Measurements from ENCODE around the gene LRRC15. TPM values are rescaled to one million over a fixed set of nuclear protein-coding genes. Genes with fewer than 3 reads are reported as not detected.

The LRRC15 gene
- total RNA-seq, 1 donor from 2014 or later: 0.52 TPM

DNA sequence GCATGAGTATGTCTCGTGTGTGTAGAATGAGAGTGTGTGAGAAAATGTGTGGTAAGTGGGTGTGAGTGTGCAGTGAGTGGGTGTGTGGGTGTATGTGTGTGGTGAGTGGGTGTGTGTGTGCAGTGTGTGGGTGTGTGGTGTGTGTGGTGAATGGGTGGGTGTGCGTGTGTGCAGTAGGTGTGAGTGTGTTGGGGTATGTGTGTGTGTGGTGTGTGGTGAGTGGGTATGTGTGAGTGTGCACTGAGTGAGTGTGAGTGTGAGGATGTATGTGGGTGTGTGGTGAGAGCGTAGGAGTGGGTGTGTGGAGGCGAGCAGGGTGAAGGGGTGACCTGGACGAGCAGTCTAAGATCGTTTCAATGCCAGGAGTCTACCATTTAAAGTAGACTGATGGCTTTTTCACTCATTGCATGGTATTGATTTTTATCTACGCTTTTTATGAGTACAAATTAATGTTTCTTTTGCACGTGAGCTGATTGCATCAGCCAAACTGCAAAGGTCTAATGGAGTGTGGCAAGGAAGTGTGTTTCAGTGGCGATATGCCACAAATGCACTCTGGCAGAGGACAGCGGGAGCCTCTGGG lies 16.8 kb downstream of the LRRC15 start:
- Histone ChIP-seq H3K4me1 (ENCODE audit: control insufficient read depth in 3 of 3, insufficient read depth in 3 of 3, low read length in 3 of 3) (no peaks in the 10 kb centered on the region), H3K27ac (ENCODE audit: low read depth, low read length) (no peak overlapping the region), H3K27me3 (ENCODE audit: control insufficient read depth in 3 of 3, insufficient read depth in 3 of 3, low read length in 3 of 3) (peaks cover 0 to 14% (median 12%) of the 10 kb centered on the region in 3 donors)

DNA sequence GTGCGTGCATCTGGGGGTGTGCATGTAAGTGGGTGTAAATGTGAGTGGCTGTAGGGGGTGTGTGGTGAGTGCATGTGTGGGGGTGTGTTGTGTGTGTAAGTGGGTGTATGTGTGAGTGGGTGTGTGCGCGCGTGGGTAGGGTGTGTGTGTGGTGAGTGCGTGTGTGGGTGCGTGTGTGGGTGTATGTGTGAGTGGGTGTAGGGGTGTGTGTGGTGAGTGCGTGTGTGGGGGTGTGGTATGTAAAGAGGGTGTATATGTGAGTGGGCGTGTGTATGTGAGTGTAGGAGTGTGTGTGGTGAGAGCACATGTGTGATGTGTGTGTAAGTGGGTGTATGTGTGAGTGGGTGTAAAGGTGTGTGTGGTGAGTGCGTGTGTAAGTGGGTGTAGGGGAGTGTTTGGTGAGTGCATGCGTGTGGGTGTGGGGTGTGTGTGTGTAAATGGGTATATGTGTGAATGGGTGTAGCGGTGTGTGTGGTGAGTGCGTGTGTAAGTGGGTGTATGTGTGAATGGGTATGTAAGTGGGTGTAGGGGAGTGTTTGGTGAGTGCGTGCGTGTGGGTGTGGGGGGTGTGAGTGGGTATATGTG lies 17.5 kb downstream of the LRRC15 start:
- Histone ChIP-seq H3K36me3 (ENCODE audit: control insufficient read depth in 3 of 3, insufficient read depth in 3 of 3, low read length in 3 of 3) (no peaks in the 10 kb centered on the region), H3K9me3 (ENCODE audit: control insufficient read depth in 3 of 3, low read length in 3 of 3) (no peaks in the 10 kb centered on the region), H3K4me3 (ENCODE audit: low read length in 3 of 3) (no peak overlapping the region), H3K27ac (ENCODE audit: low read depth, low read length) (no peak overlapping the region), H3K9ac (ENCODE audit: low read depth in 1 of 3, low read length in 3 of 3) (no peak overlapping the region), H3K4me1 (ENCODE audit: control insufficient read depth in 3 of 3, insufficient read depth in 3 of 3, low read length in 3 of 3) (no peaks in the 10 kb centered on the region), H3K27me3 (ENCODE audit: control insufficient read depth in 3 of 3, insufficient read depth in 3 of 3, low read length in 3 of 3) (peaks cover 0 to 9% (median 8%) of the 10 kb centered on the region in 3 donors)

More for the DNA sequence above, 16.8 kb downstream of the LRRC15 start:
- Histone ChIP-seq H3K9ac (ENCODE audit: low read depth in 1 of 3, low read length in 3 of 3) (no peak overlapping the region), H3K36me3 (ENCODE audit: control insufficient read depth in 3 of 3, insufficient read depth in 3 of 3, low read length in 3 of 3) (no peaks in the 10 kb centered on the region), H3K9me3 (ENCODE audit: control insufficient read depth in 3 of 3, low read length in 3 of 3) (no peaks in the 10 kb centered on the region), H3K4me3 (ENCODE audit: low read length in 3 of 3) (no peak overlapping the region)

DNA sequence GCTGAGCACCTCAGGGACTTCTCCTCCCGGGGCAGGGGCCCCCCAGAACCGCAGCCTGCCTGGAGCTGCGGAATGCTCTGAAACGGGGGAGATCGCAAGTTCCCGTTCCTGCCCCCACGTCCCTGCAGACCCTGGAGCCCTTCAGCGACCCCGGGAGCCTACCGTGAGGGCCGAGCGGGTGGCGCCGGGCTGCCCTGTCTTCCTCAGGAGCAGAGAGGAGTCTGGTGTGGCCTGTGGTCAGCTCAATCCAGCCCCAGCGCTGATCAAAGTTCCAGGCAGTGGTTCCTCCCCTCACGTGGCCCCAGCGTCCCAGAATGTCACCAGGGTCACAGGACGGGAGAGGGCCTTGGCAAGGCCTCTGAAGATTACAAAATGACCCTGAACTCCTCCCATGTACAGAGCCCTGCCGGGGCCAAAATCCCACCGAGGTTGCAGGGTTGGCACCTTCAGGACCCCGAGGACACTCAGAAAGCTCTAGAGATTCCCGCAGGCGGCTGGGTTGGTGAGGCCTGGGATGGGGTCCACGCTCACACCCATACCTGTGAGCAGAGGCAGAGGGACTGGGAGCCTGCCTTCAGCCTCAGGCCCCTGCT lies 18.4 kb downstream of the LRRC15 start, which contains the start of gene CPN2:
Gene CPN2, minus strand, starts transcription at position 249 of the 593 bp plus-strand sequence. CDS start 8,626 bp downstream, outside the sequence.
- no peak within 1 kb of the TSS for H3K27ac ChIP-seq (ENCODE audit: low read depth, low read length)
- no peak within 1 kb of the TSS for H3K9ac ChIP-seq (ENCODE audit: low read depth in 1 of 3, low read length in 3 of 3)
- H3K27me3 ChIP-seq (ENCODE audit: control insufficient read depth in 3 of 3, insufficient read depth in 3 of 3, low read length in 3 of 3): peaks cover 0 to 6% (median 3%) of the 10 kb centered on the region in 3 donors
- no peaks in the 10 kb centered on the region for H3K4me1 ChIP-seq (ENCODE audit: control insufficient read depth in 3 of 3, insufficient read depth in 3 of 3, low read length in 3 of 3)
- no peaks in the 10 kb centered on the region for H3K36me3 ChIP-seq (ENCODE audit: control insufficient read depth in 3 of 3, insufficient read depth in 3 of 3, low read length in 3 of 3)
- no peaks in the 10 kb centered on the region for H3K9me3 ChIP-seq (ENCODE audit: control insufficient read depth in 3 of 3, low read length in 3 of 3)
- no peak within 1 kb of the TSS for H3K4me3 ChIP-seq (ENCODE audit: low read length in 3 of 3)

DNA sequence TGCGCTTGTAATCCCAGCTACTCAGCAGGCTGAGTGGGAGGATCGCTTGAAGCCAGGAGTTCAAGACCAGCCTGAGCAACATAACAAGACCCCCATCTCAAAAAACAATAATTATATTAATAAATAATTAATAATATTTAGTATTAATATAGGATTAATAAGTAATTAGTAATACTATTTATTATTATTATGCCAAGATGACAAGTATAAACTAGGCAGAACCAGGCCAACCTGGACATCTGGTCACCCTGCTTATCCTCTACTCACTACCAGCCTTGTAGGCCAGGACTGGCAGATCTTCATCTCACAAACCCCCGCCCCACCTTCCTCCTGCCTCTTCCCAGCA lies 18.8 kb downstream of the LRRC15 start:
- Histone ChIP-seq H3K4me1 (ENCODE audit: control insufficient read depth in 3 of 3, insufficient read depth in 3 of 3, low read length in 3 of 3) (no peaks in the 10 kb centered on the region), H3K36me3 (ENCODE audit: control insufficient read depth in 3 of 3, insufficient read depth in 3 of 3, low read length in 3 of 3) (no peaks in the 10 kb centered on the region), H3K27ac (ENCODE audit: low read depth, low read length) (no peak overlapping the region), H3K9me3 (ENCODE audit: control insufficient read depth in 3 of 3, low read length in 3 of 3) (no peaks in the 10 kb centered on the region), H3K9ac (ENCODE audit: low read depth in 1 of 3, low read length in 3 of 3) (no peak overlapping the region), H3K4me3 (ENCODE audit: low read length in 3 of 3) (no peak overlapping the region), H3K27me3 (ENCODE audit: control insufficient read depth in 3 of 3, insufficient read depth in 3 of 3, low read length in 3 of 3) (peaks cover 0 to 5% (median 0%) of the 10 kb centered on the region in 3 donors)

DNA sequence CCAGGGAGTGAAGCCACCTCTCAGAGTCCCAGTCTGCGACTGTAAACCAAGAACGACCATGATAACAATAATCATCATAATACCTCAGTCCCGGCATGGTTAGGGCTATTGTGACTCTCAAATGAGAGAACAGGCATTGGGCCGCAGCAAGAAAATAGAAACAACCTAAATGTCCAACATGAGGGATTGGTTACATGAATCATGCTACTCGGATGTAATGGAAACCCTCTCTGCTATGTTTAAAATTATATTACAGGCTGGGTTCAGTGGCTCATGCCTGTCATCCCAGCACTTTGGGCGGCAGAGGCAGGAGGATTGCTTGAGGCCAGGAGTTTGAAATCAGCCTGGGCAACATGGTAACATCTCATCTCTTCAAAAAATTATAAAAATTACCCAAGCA lies 21.2 kb downstream of the LRRC15 start:
- no peaks in the 10 kb centered on the region for H3K36me3 ChIP-seq (ENCODE audit: control insufficient read depth in 3 of 3, insufficient read depth in 3 of 3, low read length in 3 of 3)
- H3K27me3 ChIP-seq (ENCODE audit: control insufficient read depth in 3 of 3, insufficient read depth in 3 of 3, low read length in 3 of 3): peaks cover 0 to 5% (median 5%) of the 10 kb centered on the region in 3 donors
- no peaks in the 10 kb centered on the region for H3K4me1 ChIP-seq (ENCODE audit: control insufficient read depth in 3 of 3, insufficient read depth in 3 of 3, low read length in 3 of 3)
- H3K9ac ChIP-seq (ENCODE audit: low read depth in 1 of 3, low read length in 3 of 3): no peak overlapping the region
- H3K27ac ChIP-seq (ENCODE audit: low read depth, low read length): no peak overlapping the region
- H3K9me3 ChIP-seq (ENCODE audit: control insufficient read depth in 3 of 3, low read length in 3 of 3): no peaks in the 10 kb centered on the region
- no peak overlapping the region for H3K4me3 ChIP-seq (ENCODE audit: low read length in 3 of 3)

DNA sequence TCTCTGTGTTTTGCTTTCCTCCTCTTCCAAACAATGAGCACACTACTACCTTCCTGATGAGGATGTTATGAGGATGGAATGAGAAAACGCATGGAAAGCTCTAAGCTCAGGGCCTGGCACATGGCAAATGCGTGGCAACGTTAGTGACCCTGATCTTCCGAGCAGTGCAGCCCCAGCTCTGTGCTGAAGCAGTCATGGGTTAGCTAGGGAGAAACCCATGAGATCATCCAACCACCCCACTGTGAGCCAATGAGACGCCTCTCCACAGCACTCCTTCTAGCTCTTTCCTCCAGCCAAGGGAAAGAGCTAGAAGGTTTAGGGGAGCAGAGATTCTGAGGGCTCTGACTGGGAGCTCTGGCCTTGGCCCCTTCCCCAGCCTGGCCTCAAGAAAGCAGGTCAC lies 22.9 kb downstream of the LRRC15 start:
- Histone ChIP-seq H3K4me3 (ENCODE audit: low read length in 3 of 3) (no peak overlapping the region), H3K36me3 (ENCODE audit: control insufficient read depth in 3 of 3, insufficient read depth in 3 of 3, low read length in 3 of 3) (no peaks in the 10 kb centered on the region), H3K9me3 (ENCODE audit: control insufficient read depth in 3 of 3, low read length in 3 of 3) (no peaks in the 10 kb centered on the region), H3K27ac (ENCODE audit: low read depth, low read length) (no peak overlapping the region), H3K27me3 (ENCODE audit: control insufficient read depth in 3 of 3, insufficient read depth in 3 of 3, low read length in 3 of 3) (peaks cover 3 to 19% (median 12%) of the 10 kb centered on the region in 3 donors), H3K9ac (ENCODE audit: low read depth in 1 of 3, low read length in 3 of 3) (no peak overlapping the region), H3K4me1 (ENCODE audit: control insufficient read depth in 3 of 3, insufficient read depth in 3 of 3, low read length in 3 of 3) (no peaks in the 10 kb centered on the region)

DNA sequence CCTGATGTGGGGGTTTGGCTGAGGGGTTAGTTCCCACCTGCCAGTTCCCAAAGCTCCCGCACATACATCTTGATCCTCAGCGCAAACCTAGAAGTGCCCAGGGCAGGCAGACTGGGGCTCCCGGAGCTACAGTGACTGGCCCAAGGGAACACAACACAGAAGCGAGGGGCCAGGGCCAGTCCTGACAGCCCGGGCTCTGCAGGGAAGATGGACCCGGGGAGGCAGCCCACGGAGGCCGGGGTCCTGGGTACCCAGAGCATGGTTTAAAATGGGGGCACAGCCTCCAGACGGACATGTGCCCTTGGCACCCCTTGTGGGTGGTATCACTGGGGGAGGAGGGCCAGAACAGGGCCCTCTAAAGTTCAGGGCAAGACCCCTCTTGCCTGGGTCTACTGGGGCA lies 23.5 kb downstream of the LRRC15 start:
- Histone ChIP-seq H3K27ac (ENCODE audit: low read depth, low read length) (no peak overlapping the region), H3K36me3 (ENCODE audit: control insufficient read depth in 3 of 3, insufficient read depth in 3 of 3, low read length in 3 of 3) (no peaks in the 10 kb centered on the region), H3K27me3 (ENCODE audit: control insufficient read depth in 3 of 3, insufficient read depth in 3 of 3, low read length in 3 of 3) (peaks cover 4 to 19% (median 16%) of the 10 kb centered on the region in 3 donors), H3K9me3 (ENCODE audit: control insufficient read depth in 3 of 3, low read length in 3 of 3) (no peaks in the 10 kb centered on the region), H3K4me1 (ENCODE audit: control insufficient read depth in 3 of 3, insufficient read depth in 3 of 3, low read length in 3 of 3) (no peaks in the 10 kb centered on the region), H3K4me3 (ENCODE audit: low read length in 3 of 3) (no peak overlapping the region), H3K9ac (ENCODE audit: low read depth in 1 of 3, low read length in 3 of 3) (no peak overlapping the region)

DNA sequence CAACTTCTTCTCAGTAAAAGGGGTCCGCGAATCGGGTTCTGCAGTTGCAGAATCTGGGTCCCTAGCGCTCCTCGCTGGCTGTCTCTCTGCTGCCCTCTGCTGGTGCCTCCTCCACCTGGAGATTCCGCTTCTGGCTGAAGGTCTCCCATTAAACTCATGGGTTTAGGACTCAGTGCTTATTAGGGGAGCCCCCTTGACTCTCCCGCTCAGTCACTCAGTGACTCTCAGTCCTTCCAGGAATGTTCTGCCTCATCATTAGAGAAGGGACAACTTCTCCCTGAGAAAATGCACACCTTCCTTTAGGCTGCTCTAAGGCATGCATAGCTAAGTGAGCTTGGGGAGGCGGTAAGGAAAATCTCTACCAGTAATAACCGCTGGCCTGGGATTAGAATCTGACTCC lies 25.5 kb downstream of the LRRC15 start:
- Histone ChIP-seq H3K27ac (ENCODE audit: low read depth, low read length) (no peak overlapping the region), H3K4me1 (ENCODE audit: control insufficient read depth in 3 of 3, insufficient read depth in 3 of 3, low read length in 3 of 3) (no peaks in the 10 kb centered on the region), H3K27me3 (ENCODE audit: control insufficient read depth in 3 of 3, insufficient read depth in 3 of 3, low read length in 3 of 3) (peaks cover 4 to 19% (median 16%) of the 10 kb centered on the region in 3 donors), H3K9ac (ENCODE audit: low read depth in 1 of 3, low read length in 3 of 3) (no peak overlapping the region), H3K4me3 (ENCODE audit: low read length in 3 of 3) (no peak overlapping the region), H3K9me3 (ENCODE audit: control insufficient read depth in 3 of 3, low read length in 3 of 3) (no peaks in the 10 kb centered on the region), H3K36me3 (ENCODE audit: control insufficient read depth in 3 of 3, insufficient read depth in 3 of 3, low read length in 3 of 3) (no peaks in the 10 kb centered on the region)

DNA sequence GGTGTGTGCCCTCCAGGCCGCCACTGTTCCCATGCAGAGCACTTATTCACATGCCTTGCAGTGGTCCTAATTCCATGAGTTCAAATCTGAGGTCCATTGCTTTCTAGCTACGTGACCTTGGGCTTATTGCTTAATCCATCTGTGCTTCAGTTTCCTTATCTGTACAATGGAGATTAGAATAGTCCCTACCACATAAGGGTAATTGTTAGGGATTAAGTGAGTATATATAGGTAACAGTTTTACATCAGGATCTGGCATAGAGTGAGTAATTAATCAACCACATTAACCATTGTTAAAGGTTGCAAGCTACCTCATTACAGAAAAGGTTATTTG lies 26.0 kb downstream of the LRRC15 start:
- no peak overlapping the region for H3K9ac ChIP-seq (ENCODE audit: low read depth in 1 of 3, low read length in 3 of 3)
- H3K4me3 ChIP-seq (ENCODE audit: low read length in 3 of 3): no peak overlapping the region
- no peak overlapping the region for H3K27ac ChIP-seq (ENCODE audit: low read depth, low read length)
- H3K27me3 ChIP-seq (ENCODE audit: control insufficient read depth in 3 of 3, insufficient read depth in 3 of 3, low read length in 3 of 3): peaks cover 4 to 19% (median 16%) of the 10 kb centered on the region in 3 donors
- H3K36me3 ChIP-seq (ENCODE audit: control insufficient read depth in 3 of 3, insufficient read depth in 3 of 3, low read length in 3 of 3): no peaks in the 10 kb centered on the region
- H3K4me1 ChIP-seq (ENCODE audit: control insufficient read depth in 3 of 3, insufficient read depth in 3 of 3, low read length in 3 of 3): no peaks in the 10 kb centered on the region
- no peaks in the 10 kb centered on the region for H3K9me3 ChIP-seq (ENCODE audit: control insufficient read depth in 3 of 3, low read length in 3 of 3)

DNA sequence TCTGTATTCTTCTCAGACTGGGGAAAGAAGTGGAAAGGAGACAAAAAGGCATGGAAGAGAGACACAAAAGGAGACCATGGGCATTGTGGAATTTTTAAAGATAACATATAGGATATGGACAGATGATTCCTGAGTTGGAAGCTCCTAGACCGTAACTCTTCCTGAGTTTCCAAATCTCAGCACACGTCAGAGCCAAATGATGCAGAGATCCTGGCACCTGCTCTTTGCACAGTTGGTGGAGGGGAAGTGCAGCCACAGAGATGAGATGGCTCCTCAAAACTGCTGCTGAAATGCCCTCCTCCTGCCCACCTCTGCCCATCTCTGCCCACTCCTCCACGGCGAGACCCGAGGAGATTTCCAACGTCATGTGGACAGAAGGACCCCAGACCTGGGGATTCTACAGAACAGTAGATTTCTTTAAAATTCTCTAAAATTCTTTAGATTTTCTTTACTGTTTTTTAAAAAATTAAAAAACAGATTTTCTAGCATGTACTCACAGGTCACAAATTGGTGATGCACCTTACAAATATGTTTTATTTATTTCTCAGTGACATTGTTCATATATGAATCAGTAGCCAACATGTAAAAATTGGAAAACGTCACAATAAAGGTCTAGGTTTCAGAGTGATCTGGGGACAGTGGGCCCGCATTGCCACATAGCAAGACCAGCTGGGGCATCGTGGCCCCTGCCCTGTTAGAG lies 26.5 kb downstream of the LRRC15 start:
- no peaks in the 10 kb centered on the region for H3K4me1 ChIP-seq (ENCODE audit: control insufficient read depth in 3 of 3, insufficient read depth in 3 of 3, low read length in 3 of 3)
- H3K9me3 ChIP-seq (ENCODE audit: control insufficient read depth in 3 of 3, low read length in 3 of 3): no peaks in the 10 kb centered on the region
- no peaks in the 10 kb centered on the region for H3K36me3 ChIP-seq (ENCODE audit: control insufficient read depth in 3 of 3, insufficient read depth in 3 of 3, low read length in 3 of 3)
- H3K9ac ChIP-seq (ENCODE audit: low read depth in 1 of 3, low read length in 3 of 3): no peak overlapping the region
- H3K4me3 ChIP-seq (ENCODE audit: low read length in 3 of 3): no peak overlapping the region
- peaks cover 4 to 19% (median 16%) of the 10 kb centered on the region in 3 donors for H3K27me3 ChIP-seq (ENCODE audit: control insufficient read depth in 3 of 3, insufficient read depth in 3 of 3, low read length in 3 of 3)
- no peak overlapping the region for H3K27ac ChIP-seq (ENCODE audit: low read depth, low read length)
